HG03135 (cell line): ENCODE data around the gene PEDS1.
"Not testable (repeated sequence)": the region's sequence is repeated elsewhere in the genome, so short reads cannot be mapped to it uniquely, and the experiment has no call there.

Experiments
- ATAC-seq: cut with Tn5 transposase; IDR thresholded peaks from one replicate; pipeline ENCODE4 v1.9.1; 2021; ENCODE audit warnings: mild to moderate bottlenecking, moderate library complexity; ENCODE audit not compliant: unreplicated experiment

The PEDS1 gene

GRCh38 chr20:50153500-50154377 lies at the start of gene PEDS1:
Gene PEDS1 (minus strand): TSS chr20:50153723. CDS start chr20:50153637, 86 bp downstream.
- ATAC-seq: peak; percentile 85

GRCh38 chr20:50202677-50203076 lies 49.2 kb upstream of the PEDS1 start:
- no peak for ATAC-seq

- not testable (repeated sequence) for ATAC-seq
Measured at GRCh38 chr20:50201710-50202109, 48.2 kb upstream of the PEDS1 start.

GRCh38 chr20:50200482-50201104 lies 47.1 kb upstream of the PEDS1 start:
- ATAC-seq: no peak

GRCh38 chr20:50199703-50200102 lies 46.2 kb upstream of the PEDS1 start:
- no peak for ATAC-seq

GRCh38 chr20:50198716-50199115 lies 45.2 kb upstream of the PEDS1 start:
- no peak for ATAC-seq

- no peak for ATAC-seq
Measured at GRCh38 chr20:50198180-50198666, 44.7 kb upstream of the PEDS1 start.

GRCh38 chr20:50197463-50198179 lies 44.1 kb upstream of the PEDS1 start:
- no peak for ATAC-seq

GRCh38 chr20:50196896-50197295 lies 43.4 kb upstream of the PEDS1 start:
- ATAC-seq: no peak

GRCh38 chr20:50196248-50196647 lies 42.7 kb upstream of the PEDS1 start:
- ATAC-seq: no peak

GRCh38 chr20:50195524-50196120 lies 42.1 kb upstream of the PEDS1 start:
- no peak for ATAC-seq

- ATAC-seq: no peak
Measured at GRCh38 chr20:50194831-50195523, 41.5 kb upstream of the PEDS1 start.

GRCh38 chr20:50194422-50194830 lies 40.9 kb upstream of the PEDS1 start:
- ATAC-seq: no peak

- no peak for ATAC-seq
Measured at GRCh38 chr20:50193836-50194421, 40.4 kb upstream of the PEDS1 start.

- no peak for ATAC-seq
Measured at GRCh38 chr20:50193199-50193835, 39.8 kb upstream of the PEDS1 start.

GRCh38 chr20:50192364-50193198 lies 39.1 kb upstream of the PEDS1 start:
- peak; percentile 38 for ATAC-seq

GRCh38 chr20:50191544-50192363 lies 38.2 kb upstream of the PEDS1 start:
- peak; percentile 31 for ATAC-seq

GRCh38 chr20:50191065-50191543 lies 37.6 kb upstream of the PEDS1 start:
- peak; percentile 19 for ATAC-seq
